Measurements from ENCODE around the gene FHOD1.

GRCh38 chr16:67183627-67184452, 63.4 kb downstream of the FHOD1 start, which contains the start of gene MATCAP1:
- TF ChIP-seq POLR2A (IDR thresholded peaks at IDR 0.05) (peak in 1 of 2 donors; percentile 26), CTCF (IDR thresholded peaks at IDR 0.05) (no peak)

Measured in vagina (tissue), 2 donors.